Progenitor cell of endocrine pancreas (in vitro differentiated cells): ENCODE results near the gene NCOA7. TPM values are rescaled to one million over a fixed set of nuclear protein-coding genes. Genes with fewer than 3 reads are reported as not detected.
A peak's percentile ranks its signal among the peaks of the same experiment; 100 is the strongest.
"Not testable (repeated sequence)": the region's sequence is repeated elsewhere in the genome, so short reads cannot be mapped to it uniquely, and the experiment has no call there.

ENCODE experiments used
- DNase-seq: peaks from one replicate; pipeline ENCODE4 v3.0.0; 2021; ENCODE audit warnings: low spot score; ENCODE audit not compliant: unreplicated experiment
- H3K27ac Mint-ChIP-seq: 2 replicates; pipeline ENCODE4 v1.8.0; 2021; ENCODE audit warnings: mild to moderate bottlenecking, moderate library complexity, mixed read lengths
- H3K27me3 Mint-ChIP-seq: 2 replicates; pipeline ENCODE4 v1.8.0; 2021; ENCODE audit warnings: mixed read lengths
- H3K36me3 Mint-ChIP-seq: 2 replicates; pipeline ENCODE4 v1.8.0; 2022; ENCODE audit warnings: mixed read lengths; ENCODE audit not compliant: insufficient read depth
- H3K4me1 Mint-ChIP-seq: 2 replicates; pipeline ENCODE4 v1.8.0; 2021; ENCODE audit warnings: low read depth, mixed read lengths
- H3K4me3 Mint-ChIP-seq: 2 replicates; pipeline ENCODE4 v1.8.0; 2021; ENCODE audit warnings: low read depth, mild to moderate bottlenecking, moderate library complexity, mixed read lengths
- H3K9me3 Mint-ChIP-seq: 2 replicates; pipeline ENCODE4 v1.8.0; 2021; ENCODE audit warnings: low read depth, mixed read lengths
- CTCF ChIP-seq: fragments of 200-600 bp; sonication (generic); IDR thresholded peaks from one replicate; pipeline ENCODE4 v1.5.0; 2021; ENCODE audit warnings: antibody characterized with exemption, mild to moderate bottlenecking; ENCODE audit not compliant: unreplicated experiment
- total RNA-seq: library from RNA; stranded (reverse); gene quantifications from 2 replicates; pipeline ENCODE4 v1.2.1, GENCODE V29; 2021

Gene NCOA7
- total RNA-seq, 1 donor from 2014 or later: 18.0 TPM

- no peak overlapping the region for H3K4me3 Mint-ChIP-seq
- no peaks in the 10 kb centered on the region for H3K9me3 Mint-ChIP-seq
- DNase-seq: no peak
- H3K36me3 Mint-ChIP-seq: peaks cover 2% of the 10 kb centered on the region
- H3K27me3 Mint-ChIP-seq: peaks cover 4% of the 10 kb centered on the region
- no peaks in the 10 kb centered on the region for H3K4me1 Mint-ChIP-seq
- no peak for TF ChIP-seq CTCF
- H3K27ac Mint-ChIP-seq: no peak overlapping the region
These were observed 21.5 kb upstream of the NCOA7 start for GRCh38 chr6:125769147-125769783.

- TF ChIP-seq CTCF: no peak
- DNase-seq: no peak
- H3K4me3 Mint-ChIP-seq: no peak overlapping the region
- H3K27me3 Mint-ChIP-seq: peaks cover 4% of the 10 kb centered on the region
- H3K9me3 Mint-ChIP-seq: peaks cover 4% of the 10 kb centered on the region
- no peak overlapping the region for H3K27ac Mint-ChIP-seq
- H3K4me1 Mint-ChIP-seq: peaks cover 25% of the 10 kb centered on the region
- peaks cover 2% of the 10 kb centered on the region for H3K36me3 Mint-ChIP-seq
These were observed 17.1 kb upstream of the NCOA7 start for GRCh38 chr6:125773387-125774341.

- Mint-ChIP-seq H3K27ac (peak overlapping the region; percentile 94), H3K4me1 (peaks cover 25% of the 10 kb centered on the region), H3K4me3 (peak overlapping the region; percentile 56)
- DNase-seq, H3K27me3 Mint-ChIP-seq, H3K36me3 Mint-ChIP-seq, H3K9me3 Mint-ChIP-seq: not testable (repeated sequence)
These were observed 14.5 kb upstream of the NCOA7 start for GRCh38 chr6:125776107-125776826.

GRCh38 chr6:125779924-125780539 is 10.7 kb upstream of the NCOA7 start:
- Mint-ChIP-seq H3K4me1 (peaks cover 23% of the 10 kb centered on the region), H3K36me3 (no peaks in the 10 kb centered on the region), H3K4me3 (no peak overlapping the region), H3K9me3 (peaks cover 4% of the 10 kb centered on the region), H3K27ac (no peak overlapping the region), H3K27me3 (no peaks in the 10 kb centered on the region)
- DNase-seq: peak; percentile 76
- TF ChIP-seq CTCF: peak; percentile 41

GRCh38 chr6:125780540-125781313 is 10.0 kb upstream of the NCOA7 start:
- H3K9me3 Mint-ChIP-seq: peaks cover 4% of the 10 kb centered on the region
- peaks cover 16% of the 10 kb centered on the region for H3K4me1 Mint-ChIP-seq
- H3K27ac Mint-ChIP-seq: no peak overlapping the region
- no peak overlapping the region for H3K4me3 Mint-ChIP-seq
- no peaks in the 10 kb centered on the region for H3K27me3 Mint-ChIP-seq
- no peaks in the 10 kb centered on the region for H3K36me3 Mint-ChIP-seq
- TF ChIP-seq CTCF: no peak
- DNase-seq: no peak
